Measurements from ENCODE around the gene PTPRR. TPM values are rescaled to one million over a fixed set of nuclear protein-coding genes. Genes with fewer than 3 reads are reported as not detected.

The PTPRR gene
- total RNA-seq, 4 donors from 2014 or later, result 0.57 to 2.1 (median 0.84) TPM

- Histone ChIP-seq H3K36me3 (no peaks in the 10 kb centered on the region), H3K27ac (replicated peaks in 1 of 4) (no peak overlapping the region), H3K4me1 (no peaks in the 10 kb centered on the region), H3K4me3 (no peak overlapping the region), H3K9me3 (no peaks in the 10 kb centered on the region), H3K27me3 (no peaks in the 10 kb centered on the region)
- TF ChIP-seq CTCF (IDR thresholded peaks at IDR 0.05) (no peak), POLR2AphosphoS5 (IDR thresholded peaks at IDR 0.05) (no peak), EP300 (IDR thresholded peaks at IDR 0.05) (no peak), POLR2A (IDR thresholded peaks at IDR 0.05; ENCODE audit: low read depth) (no peak)
- intact Hi-C loops (cut with DNase I), result no loop called here
- 39% methylated on average over 3 of the region's 3 CpGs for WGBS
- no peak for DNase-seq (ENCODE audit: extremely low spot score)
Observed at GRCh38 chr12:70854138-70854537, 66.4 kb downstream of the PTPRR start.

- H3K4me1 ChIP-seq, result no peaks in the 10 kb centered on the region
- intact Hi-C loops (cut with DNase I), result no loop called here
- no peak for DNase-seq (ENCODE audit: extremely low spot score)
- no peaks in the 10 kb centered on the region for H3K27me3 ChIP-seq
- no peak overlapping the region for H3K27ac ChIP-seq (replicated peaks in 1 of 4)
- no peaks in the 10 kb centered on the region for H3K36me3 ChIP-seq
- no peaks in the 10 kb centered on the region for H3K9me3 ChIP-seq
- no peak for TF ChIP-seq EP300 (IDR thresholded peaks at IDR 0.05)
- TF ChIP-seq POLR2AphosphoS5 (IDR thresholded peaks at IDR 0.05), result peak in 1 of 2 donors; percentile 33
- WGBS, result 77% methylated on average over 3 of the region's 3 CpGs
- H3K4me3 ChIP-seq, result no peak overlapping the region
Observed at GRCh38 chr12:70853326-70853725, 67.2 kb downstream of the PTPRR start.

GRCh38 chr12:70852416-70853150, 68.0 kb downstream of the PTPRR start:
- WGBS, result 90% methylated on average over 7 of the region's 7 CpGs
- no peak for DNase-seq (ENCODE audit: extremely low spot score)
- Histone ChIP-seq H3K9me3 (no peaks in the 10 kb centered on the region), H3K36me3 (no peaks in the 10 kb centered on the region), H3K27ac (replicated peaks in 1 of 4) (no peak overlapping the region), H3K4me1 (no peaks in the 10 kb centered on the region), H3K4me3 (no peak overlapping the region), H3K27me3 (no peaks in the 10 kb centered on the region)
- intact Hi-C loops (cut with DNase I), result no loop called here
- no peak for TF ChIP-seq CTCF (IDR thresholded peaks at IDR 0.05)
- TF ChIP-seq POLR2AphosphoS5 (IDR thresholded peaks at IDR 0.05), result no peak
- TF ChIP-seq POLR2A (IDR thresholded peaks at IDR 0.05; ENCODE audit: low read depth), result no peak
- TF ChIP-seq EP300 (IDR thresholded peaks at IDR 0.05), result no peak

- H3K27me3 ChIP-seq, result no peaks in the 10 kb centered on the region
- TF ChIP-seq POLR2AphosphoS5 (IDR thresholded peaks at IDR 0.05) (no peak), POLR2A (IDR thresholded peaks at IDR 0.05; ENCODE audit: low read depth) (no peak), EP300 (IDR thresholded peaks at IDR 0.05) (no peak), CTCF (IDR thresholded peaks at IDR 0.05) (peak in 1 of 3 experiments; percentile 18)
- no peaks in the 10 kb centered on the region for H3K9me3 ChIP-seq
- no peaks in the 10 kb centered on the region for H3K4me1 ChIP-seq
- 42% methylated on average over 3 of the region's 3 CpGs for WGBS
- H3K36me3 ChIP-seq, result no peaks in the 10 kb centered on the region
- no peak for DNase-seq (ENCODE audit: extremely low spot score)
- no peak overlapping the region for H3K4me3 ChIP-seq
- H3K27ac ChIP-seq (replicated peaks in 1 of 4), result no peak overlapping the region
- intact Hi-C loops (cut with DNase I), result no loop called here
Observed at GRCh38 chr12:70849265-70849960, 71.1 kb downstream of the PTPRR start.

GRCh38 chr12:70847871-70848270, 72.7 kb downstream of the PTPRR start:
- H3K4me3 ChIP-seq, result no peak overlapping the region
- H3K27me3 ChIP-seq, result no peaks in the 10 kb centered on the region
- H3K9me3 ChIP-seq, result no peaks in the 10 kb centered on the region
- no peaks in the 10 kb centered on the region for H3K36me3 ChIP-seq
- no peaks in the 10 kb centered on the region for H3K4me1 ChIP-seq
- WGBS, result 78% methylated on average over 4 of the region's 4 CpGs
- intact Hi-C loops (cut with DNase I), result no loop called here
- no peak for TF ChIP-seq POLR2A (IDR thresholded peaks at IDR 0.05; ENCODE audit: low read depth)
- TF ChIP-seq CTCF (IDR thresholded peaks at IDR 0.05), result no peak
- no peak for TF ChIP-seq POLR2AphosphoS5 (IDR thresholded peaks at IDR 0.05)
- TF ChIP-seq EP300 (IDR thresholded peaks at IDR 0.05), result no peak
- DNase-seq (ENCODE audit: extremely low spot score), result no peak
- no peak overlapping the region for H3K27ac ChIP-seq (replicated peaks in 1 of 4)

Data from esophagus muscularis mucosa (tissue), 4 donors.